Measurements from ENCODE around the gene IDH1. TPM values are rescaled to one million over a fixed set of nuclear protein-coding genes. Genes with fewer than 3 reads are reported as not detected.

IDH1 gene
- total RNA-seq, 4 donors from 2014 or later, result 22.0 to 28.0 (median 24.8) TPM

- 90% methylated on average over 9 of the region's 9 CpGs for WGBS
- H3K4me1 ChIP-seq, result no peaks in the 10 kb centered on the region
- no peak overlapping the region for H3K4me3 ChIP-seq
- H3K27ac ChIP-seq (replicated peaks in 1 of 4), result no peak overlapping the region
- H3K36me3 ChIP-seq, result no peaks in the 10 kb centered on the region
- intact Hi-C loops (cut with DNase I), result no loop called here
- no peaks in the 10 kb centered on the region for H3K27me3 ChIP-seq
- DNase-seq (ENCODE audit: extremely low spot score), result no peak
- TF ChIP-seq EP300 (IDR thresholded peaks at IDR 0.05) (no peak), POLR2AphosphoS5 (IDR thresholded peaks at IDR 0.05) (no peak), POLR2A (IDR thresholded peaks at IDR 0.05; ENCODE audit: low read depth) (no peak), CTCF (IDR thresholded peaks at IDR 0.05) (no peak)
- no peaks in the 10 kb centered on the region for H3K9me3 ChIP-seq
Measured at GRCh38 chr2:208210688-208211451, 44.0 kb downstream of the IDH1 start.

GRCh38 chr2:208208335-208209085 lies 46.4 kb downstream of the IDH1 start:
- no peaks in the 10 kb centered on the region for H3K4me1 ChIP-seq
- no peak overlapping the region for H3K27ac ChIP-seq (replicated peaks in 1 of 4)
- intact Hi-C loops (cut with DNase I), result no loop called here
- no peak for DNase-seq (ENCODE audit: extremely low spot score)
- H3K36me3 ChIP-seq, result no peaks in the 10 kb centered on the region
- H3K4me3 ChIP-seq, result no peak overlapping the region
- H3K9me3 ChIP-seq, result no peaks in the 10 kb centered on the region
- TF ChIP-seq CTCF (IDR thresholded peaks at IDR 0.05) (no peak), POLR2A (IDR thresholded peaks at IDR 0.05; ENCODE audit: low read depth) (no peak), EP300 (IDR thresholded peaks at IDR 0.05) (no peak), POLR2AphosphoS5 (IDR thresholded peaks at IDR 0.05) (no peak)
- H3K27me3 ChIP-seq, result no peaks in the 10 kb centered on the region
- WGBS, result 78% methylated on average over 7 of the region's 9 CpGs

GRCh38 chr2:208207769-208208168 lies 47.1 kb downstream of the IDH1 start:
- H3K4me3 ChIP-seq, result no peak overlapping the region
- DNase-seq (ENCODE audit: extremely low spot score), result no peak
- WGBS, result 87% methylated on average over 3 of the region's 3 CpGs
- intact Hi-C loops (cut with DNase I), result no loop called here
- TF ChIP-seq POLR2A (IDR thresholded peaks at IDR 0.05; ENCODE audit: low read depth) (no peak), CTCF (IDR thresholded peaks at IDR 0.05) (no peak), POLR2AphosphoS5 (IDR thresholded peaks at IDR 0.05) (no peak), EP300 (IDR thresholded peaks at IDR 0.05) (no peak)
- no peaks in the 10 kb centered on the region for H3K27me3 ChIP-seq
- H3K9me3 ChIP-seq, result no peaks in the 10 kb centered on the region
- H3K4me1 ChIP-seq, result no peaks in the 10 kb centered on the region
- no peak overlapping the region for H3K27ac ChIP-seq (replicated peaks in 1 of 4)
- H3K36me3 ChIP-seq, result no peaks in the 10 kb centered on the region

GRCh38 chr2:208204166-208204565 lies 50.7 kb downstream of the IDH1 start:
- DNase-seq (ENCODE audit: extremely low spot score), result no peak
- no peaks in the 10 kb centered on the region for H3K36me3 ChIP-seq
- no peaks in the 10 kb centered on the region for H3K9me3 ChIP-seq
- H3K27ac ChIP-seq (replicated peaks in 1 of 4), result no peak overlapping the region
- TF ChIP-seq POLR2A (IDR thresholded peaks at IDR 0.05; ENCODE audit: low read depth), result no peak
- no peak for TF ChIP-seq CTCF (IDR thresholded peaks at IDR 0.05)
- TF ChIP-seq EP300 (IDR thresholded peaks at IDR 0.05), result no peak
- no peak for TF ChIP-seq POLR2AphosphoS5 (IDR thresholded peaks at IDR 0.05)
- H3K4me3 ChIP-seq, result no peak overlapping the region
- intact Hi-C loops (cut with DNase I), result no loop called here
- H3K4me1 ChIP-seq, result no peaks in the 10 kb centered on the region
- 67% methylated on average over 5 of the region's 5 CpGs for WGBS
- no peaks in the 10 kb centered on the region for H3K27me3 ChIP-seq
